Stimulated activated CD8-positive, alpha-beta memory T cell treated with anti-CD3 and anti-CD28 coated beads, Interleukin-15, amount 100 ng/mL, for 1 hour (primary cell): ENCODE measurements around the gene KLK15.
"Not testable (repeated sequence)": the region's sequence is repeated elsewhere in the genome, so short reads cannot be mapped to it uniquely, and the experiment has no call there.

Experiments used
- DNase-seq: peaks from one replicate; pipeline ENCODE4 v3.0.0-alpha.2; 2020; ENCODE audit warnings: low read depth

KLK15 gene

DNA sequence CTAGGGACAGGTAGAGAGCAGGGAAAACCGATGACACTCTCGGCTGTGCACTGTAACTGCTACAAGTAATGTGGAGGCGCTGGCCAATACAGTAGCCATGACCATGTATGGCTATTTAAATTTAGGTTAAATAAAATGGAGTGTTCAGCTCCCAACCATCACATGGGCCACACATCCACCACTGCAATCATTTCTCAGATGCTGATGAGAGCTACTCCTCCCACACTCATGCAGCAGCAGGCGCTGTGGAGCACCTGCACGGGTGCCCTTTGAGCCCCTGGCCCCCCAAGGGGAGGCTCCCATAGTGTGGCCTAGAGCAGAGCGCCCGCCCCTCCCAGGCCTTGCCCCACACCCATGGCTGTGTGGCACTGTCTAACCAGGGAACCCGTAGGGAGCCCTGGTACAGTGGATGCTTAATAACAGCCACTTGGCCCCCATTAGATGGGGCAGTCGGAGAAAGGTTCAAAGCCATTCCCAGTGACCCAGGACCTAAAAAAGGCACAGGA is 37.2 kb downstream of the KLK15 start:
- DNase-seq, result no peak

DNA sequence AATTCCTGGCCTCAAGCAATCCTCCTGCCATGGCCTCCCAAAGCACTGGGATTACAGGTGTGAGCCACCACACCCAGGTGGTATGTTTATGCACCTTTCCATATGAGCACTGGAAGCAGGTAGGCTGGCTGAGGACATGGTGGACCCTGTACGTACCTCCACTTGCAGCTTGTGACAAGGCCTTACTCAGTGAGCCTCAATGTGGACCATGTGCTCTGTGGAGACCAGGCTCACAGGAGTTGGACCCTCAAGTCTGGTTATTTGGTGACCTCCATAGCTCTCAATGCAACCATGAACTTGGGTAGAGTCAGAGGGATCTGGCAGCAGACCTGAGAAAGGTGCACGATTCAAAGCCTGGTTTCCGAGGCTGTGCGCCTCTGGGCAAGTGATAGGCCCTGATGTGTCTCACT is 37.7 kb downstream of the KLK15 start:
- no peak for DNase-seq

DNA sequence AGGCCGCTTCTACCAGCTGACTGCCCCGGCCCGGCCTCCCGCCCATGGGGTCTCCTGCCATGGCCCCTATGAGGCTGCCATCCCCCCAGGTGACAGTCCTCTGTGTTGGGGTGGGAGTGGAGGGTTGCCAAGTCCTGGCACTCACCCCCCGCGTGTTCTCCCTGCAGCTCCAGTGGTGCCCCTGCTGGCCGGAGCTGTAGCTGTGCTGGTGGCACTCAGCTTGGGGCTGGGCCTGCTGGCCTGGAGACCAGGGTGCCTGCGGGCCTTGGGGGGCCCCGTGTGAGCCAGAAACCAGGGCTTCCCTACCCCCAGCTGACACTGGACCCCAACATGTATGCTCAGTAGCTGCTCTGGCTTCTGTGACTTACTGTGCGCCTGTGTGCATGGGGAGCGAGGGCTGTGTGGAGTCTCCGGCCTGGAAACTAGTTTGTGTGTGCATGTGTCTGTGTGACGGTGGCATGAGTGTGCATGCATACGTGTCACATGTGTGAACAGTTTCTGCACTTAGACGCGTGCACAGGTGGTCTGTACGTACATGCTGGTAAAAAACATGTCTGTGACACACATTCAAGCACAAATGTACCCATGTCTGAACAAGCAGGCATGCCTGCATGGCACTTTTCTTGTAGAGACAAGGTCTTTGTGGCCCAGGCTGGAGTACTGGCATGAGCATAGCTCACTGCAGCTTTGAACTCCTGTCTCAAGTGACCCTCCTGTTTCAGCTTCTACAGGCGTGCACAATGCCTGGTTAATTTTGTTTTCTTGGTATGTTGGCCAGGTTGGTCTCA is 38.3 kb downstream of the KLK15 start:
- no peak for DNase-seq

DNA sequence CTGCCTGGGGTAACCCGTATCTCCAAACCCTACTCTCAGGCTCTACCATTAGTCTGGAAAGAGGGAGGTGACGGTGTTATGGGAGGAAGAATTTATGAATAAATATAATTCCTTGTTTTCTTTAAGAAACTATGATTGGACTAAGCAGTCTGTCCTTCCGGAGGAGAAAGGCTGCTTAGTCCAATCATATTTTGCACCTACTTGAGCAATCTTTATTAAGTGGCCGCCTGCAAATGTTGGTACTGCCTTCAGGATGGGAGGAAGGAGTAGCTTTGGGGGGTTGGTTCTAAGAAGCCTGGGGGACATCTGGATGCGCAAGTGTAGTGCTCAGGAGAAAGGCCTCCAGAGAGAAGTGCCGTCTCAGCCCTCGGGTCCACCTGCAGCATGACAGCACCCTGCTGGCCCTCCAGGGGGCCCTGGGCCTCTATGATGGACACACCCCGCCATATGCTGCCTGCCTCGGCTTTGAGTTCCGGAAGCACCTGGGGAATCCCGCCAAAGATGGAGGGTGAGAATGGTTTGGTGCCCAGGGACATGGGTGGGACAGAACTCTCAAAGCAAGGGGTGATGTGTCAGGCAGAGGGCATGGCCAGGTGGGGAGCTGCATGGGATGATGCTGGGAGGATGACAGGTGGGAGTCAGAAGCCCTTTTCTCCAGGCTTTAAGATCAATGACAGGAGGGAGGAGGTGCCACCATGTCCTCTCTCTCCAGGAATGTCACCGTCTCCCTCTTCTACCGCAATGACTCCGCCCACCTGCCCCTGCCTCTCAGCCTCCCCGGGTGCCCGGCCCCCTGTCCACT is 39.1 kb downstream of the KLK15 start:
- DNase-seq, result no peak

DNA sequence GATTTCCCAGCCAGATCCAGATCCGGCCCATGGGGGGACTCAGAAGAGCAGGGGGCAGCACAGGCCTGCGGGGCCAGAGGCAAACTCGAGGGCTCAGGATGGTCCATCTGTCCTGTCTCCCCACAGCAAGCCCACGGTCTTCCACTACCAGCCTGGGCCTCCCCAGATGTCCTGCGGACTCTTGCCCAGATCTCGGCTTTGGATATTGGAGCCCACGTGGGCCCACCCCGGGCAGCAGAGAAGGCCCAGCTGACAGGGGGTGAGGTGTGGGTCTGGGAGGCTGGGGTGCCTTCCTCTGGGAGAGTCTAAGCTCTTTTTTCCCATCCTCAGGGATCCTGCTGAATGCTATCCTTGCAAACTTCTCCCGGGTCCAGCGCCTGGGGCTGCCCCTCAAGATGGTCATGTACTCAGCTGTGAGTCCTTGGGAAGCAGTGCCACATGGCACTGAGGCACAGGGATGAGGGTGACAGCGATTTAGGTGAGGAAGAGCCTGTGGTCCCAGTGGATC is 39.8 kb downstream of the KLK15 start:
- DNase-seq, result no peak

DNA sequence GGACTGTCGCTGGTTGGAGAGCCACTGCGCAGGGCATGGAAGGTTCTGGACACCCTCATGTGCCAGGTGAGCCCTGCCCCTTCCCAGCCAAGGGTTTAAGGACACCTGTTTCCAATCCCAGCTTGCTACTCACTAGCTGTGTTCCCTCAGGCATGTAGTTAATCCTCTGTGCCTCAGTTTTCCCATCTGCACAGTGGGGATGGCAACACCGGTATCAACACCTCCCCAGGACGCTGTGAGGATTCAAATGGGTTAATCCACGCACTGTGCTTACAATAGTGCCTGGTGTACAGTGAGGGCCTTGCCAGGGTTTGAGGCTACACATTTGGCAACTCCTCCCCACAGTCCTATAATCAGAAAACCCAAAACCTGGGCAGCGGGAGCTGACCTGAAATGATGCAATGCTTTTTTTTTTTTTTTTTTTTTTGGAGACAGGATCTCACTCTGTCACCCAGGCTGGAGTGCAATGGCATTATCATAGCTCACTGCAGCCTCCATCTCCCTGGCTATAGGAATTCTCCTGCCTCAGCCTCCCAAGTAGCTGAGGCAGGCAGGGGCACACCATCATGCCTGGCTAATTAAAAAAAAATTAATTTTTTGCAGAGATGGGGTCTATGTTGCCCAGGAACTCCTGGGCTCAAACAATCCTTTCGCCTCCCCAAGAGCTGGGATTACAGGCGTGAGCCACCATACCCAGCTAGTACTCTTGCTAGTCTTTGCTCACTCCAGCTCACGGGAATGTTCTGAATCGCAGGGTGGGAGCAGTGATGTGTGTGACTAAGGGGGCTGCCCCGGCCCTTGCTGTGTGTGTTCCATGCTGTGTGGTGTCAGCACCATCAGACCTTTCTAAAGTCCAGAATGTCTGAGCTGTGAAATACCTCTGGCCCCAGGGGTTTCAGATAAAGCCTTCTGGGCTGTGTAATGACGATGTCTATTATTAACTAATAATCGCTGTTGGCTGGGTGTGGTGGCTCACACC is 40.8 kb downstream of the KLK15 start:
- no peak for DNase-seq

DNA sequence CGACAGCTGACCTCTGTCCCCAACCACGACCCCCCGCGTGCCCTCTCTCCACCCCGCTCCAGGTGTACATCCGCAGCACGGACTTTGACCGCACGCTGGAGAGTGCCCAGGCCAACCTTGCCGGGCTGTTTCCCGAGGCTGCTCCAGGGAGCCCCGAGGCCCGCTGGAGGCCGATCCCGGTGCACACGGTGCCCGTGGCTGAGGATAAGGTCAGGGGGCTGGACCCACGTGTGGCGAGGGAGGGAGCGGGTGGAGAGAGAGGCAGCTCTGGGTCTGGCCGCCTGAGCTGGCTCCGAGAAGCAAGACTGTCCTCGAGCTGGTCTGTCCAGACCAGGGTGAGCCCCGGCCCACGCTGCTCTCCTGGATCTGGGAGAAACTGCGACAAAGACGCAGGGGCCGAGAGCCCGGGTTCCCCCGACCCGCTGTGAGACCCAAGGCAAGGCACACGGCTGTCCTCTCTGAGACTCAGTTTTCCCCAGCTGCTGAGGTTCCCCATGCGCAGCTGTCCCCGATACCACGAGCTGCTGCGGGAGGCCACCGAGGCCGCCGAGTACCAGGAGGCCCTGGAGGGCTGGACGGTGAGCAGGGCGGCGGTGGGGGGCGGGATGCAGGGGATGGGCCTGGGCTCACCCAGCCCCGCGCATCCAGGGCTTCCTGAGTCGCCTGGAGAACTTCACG is 41.6 kb downstream of the KLK15 start:
- no peak for DNase-seq

DNA sequence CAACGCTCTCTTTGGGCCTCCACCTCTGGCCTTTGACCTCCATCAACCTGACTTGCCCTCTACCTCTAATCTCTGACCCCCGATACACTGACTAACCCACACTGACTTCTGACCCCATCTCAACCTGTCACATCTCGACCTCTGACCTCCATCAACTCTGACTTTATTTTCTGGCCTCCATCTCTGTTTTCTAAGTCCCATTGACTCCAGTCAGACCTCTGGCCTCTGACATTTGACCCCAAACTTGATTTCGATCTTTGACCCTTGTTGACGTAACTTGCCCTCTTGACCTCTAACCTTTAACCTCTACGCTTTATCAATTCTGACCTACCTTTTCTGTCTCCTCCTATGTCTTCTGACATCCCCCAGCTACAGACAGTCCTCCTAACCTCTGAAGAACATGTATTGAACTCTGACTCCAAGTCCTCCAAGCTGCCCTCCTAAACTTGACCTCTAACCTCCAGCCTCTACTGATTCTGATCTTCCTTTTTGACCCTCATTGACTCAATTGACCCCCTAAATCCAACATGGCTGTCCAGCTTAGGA is 42.4 kb downstream of the KLK15 start:
- no peak for DNase-seq

DNA sequence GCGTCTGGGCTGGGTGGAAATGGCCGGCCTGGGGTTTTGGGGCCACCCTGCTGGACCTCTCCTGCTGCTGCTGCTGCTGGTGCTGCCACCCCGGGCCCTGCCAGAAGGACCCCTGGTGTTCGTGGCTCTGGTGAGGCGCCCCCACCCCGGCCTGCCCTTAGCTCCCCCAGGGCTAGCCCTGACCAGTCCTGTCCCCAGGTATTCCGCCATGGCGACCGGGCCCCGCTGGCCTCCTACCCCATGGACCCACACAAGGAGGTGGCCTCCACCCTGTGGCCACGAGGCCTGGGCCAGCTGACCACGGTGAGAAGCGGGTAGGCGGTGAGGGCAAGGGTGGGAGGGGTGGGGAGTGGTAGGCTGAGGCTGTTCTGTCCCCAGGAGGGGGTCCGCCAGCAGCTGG is 43.0 kb downstream of the KLK15 start, which contains the start of gene ACP4:
Gene ACP4, plus strand, starts transcription at position 20 of the 400 bp plus-strand sequence. Its CDS starts 0 bp downstream, at position 20.
- no peak for DNase-seq

DNA sequence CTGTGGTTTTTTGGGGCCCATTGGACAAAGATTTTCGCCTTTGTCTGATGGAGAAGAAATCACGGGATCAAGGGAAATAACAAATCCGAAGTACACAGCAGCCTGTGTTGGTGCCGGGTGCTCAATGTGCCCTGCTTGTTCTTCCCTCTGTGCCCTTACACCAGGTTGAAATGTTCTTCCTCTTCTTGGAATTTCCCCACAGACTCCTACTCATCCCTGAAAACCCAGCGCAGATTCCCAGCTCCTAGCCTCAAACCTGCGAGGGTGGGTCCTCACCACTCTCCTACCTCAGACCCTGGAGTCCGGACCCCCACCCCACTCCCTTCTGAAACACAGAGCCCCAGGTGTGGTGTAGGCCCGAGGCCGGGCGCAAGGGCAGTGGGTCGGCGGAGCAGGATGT is 48.0 kb downstream of the KLK15 start:
- DNase-seq, result no peak

DNA sequence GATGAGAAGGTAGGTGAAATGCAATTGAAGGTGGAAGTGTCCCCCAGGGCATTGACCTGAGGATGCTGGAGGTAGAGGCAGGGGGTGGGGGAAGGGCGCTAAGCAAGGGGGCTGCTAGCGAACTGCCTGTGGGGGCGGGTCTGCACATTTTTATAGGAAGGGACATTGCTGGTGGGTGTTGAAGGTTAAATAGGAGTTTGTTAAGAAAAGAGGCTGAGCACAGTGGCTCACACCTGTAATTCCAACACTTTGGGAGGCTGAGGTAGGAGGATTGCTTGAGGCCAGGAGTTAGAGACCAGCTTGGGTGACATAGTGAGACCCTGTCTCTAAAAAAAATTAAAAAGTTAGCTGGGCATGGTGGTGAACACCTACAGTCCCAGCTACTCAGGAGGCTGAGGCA is 48.7 kb downstream of the KLK15 start:
- no peak for DNase-seq

DNA sequence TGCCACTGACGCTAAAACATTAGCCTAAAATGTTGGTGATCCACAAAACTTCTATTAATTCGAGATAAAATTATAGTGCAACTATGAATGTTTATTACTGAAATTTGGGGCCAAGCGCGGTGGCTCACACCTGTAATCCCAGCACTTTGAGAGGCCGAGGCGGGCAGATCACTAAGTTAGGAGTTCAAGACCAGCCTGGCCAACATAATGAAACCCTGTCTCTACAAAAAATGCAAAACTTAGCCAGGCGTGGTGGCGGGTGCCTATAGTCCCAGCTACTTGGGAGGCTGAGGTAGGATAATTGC is 49.6 kb downstream of the KLK15 start:
- not testable (repeated sequence) for DNase-seq

DNA sequence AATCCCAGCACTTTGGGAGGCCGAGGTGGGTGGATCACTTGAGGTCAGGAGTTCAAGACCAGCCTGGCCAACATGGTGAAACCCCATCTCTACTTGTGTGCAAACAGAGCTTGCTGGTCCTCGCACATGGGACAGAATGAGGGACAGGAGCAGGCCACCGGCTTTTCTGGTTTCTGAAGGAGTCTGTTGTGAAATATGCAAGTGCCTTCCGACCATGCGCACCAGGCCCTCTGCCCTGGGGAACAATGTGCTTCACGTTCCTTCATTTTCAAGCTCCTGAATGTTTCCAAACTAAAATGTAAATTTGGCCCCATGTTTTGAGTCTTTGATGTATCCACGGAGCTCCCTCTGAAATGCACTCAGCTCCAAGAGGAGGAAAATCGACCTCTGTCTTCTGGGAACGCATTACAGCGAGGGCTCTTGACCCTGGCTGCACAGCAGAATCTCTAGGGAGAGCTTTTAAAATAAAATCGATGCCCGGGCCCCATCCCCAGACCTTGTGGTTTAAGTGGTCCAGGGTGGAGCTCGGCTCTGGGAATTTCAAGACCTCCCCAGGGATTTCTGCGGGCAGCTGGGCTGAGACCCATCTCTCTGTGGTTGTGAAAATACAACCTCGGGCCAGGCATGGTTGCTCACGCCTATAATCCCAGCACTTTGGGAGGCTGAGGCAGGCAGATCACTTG is 52.5 kb downstream of the KLK15 start:
- DNase-seq, result no peak

DNA sequence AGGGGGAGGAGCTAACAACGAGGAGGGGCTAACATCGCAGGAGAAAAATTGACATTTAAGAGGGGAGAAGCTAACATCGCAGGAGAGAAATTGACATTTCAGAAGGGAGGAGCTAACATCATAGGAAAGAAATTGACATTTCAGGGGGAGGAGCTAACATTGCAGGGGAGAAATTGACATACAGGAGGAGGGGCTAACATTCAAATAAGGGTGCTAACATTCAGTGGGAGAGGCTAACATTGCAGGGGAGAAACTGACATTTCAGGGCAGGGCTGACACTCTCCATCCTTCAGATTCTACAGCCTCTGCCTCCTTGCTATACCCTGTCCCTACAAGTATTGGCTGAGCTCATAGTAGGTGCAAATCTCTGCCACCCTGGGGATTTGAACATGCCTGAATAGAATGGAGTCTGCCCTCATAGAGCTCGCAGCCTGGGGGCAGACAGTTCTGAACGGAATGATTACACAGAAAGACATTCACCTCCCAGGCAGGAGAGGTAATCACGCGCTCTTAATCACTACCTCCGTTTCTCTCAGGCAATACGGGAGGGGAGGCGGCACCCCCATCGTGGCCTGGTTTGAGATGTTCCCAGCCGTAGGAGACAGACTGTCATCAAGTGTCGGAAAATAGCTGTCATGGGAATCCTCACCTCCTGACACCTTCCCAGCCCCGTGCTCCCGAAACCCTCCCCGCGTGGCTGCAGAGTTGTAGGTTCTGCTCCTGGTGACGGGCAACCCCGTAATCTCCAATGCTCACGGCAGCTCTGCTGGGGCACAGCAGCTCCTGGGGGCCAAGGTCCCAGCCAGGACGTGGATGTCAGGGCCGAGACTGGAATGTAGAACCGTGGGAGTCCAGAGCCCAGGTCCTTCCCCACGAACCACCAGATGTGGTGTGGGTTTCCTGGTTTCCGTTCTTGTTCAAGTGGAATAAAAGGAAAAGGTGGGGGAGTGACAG is 53.6 kb downstream of the KLK15 start:
- DNase-seq, result no peak

DNA sequence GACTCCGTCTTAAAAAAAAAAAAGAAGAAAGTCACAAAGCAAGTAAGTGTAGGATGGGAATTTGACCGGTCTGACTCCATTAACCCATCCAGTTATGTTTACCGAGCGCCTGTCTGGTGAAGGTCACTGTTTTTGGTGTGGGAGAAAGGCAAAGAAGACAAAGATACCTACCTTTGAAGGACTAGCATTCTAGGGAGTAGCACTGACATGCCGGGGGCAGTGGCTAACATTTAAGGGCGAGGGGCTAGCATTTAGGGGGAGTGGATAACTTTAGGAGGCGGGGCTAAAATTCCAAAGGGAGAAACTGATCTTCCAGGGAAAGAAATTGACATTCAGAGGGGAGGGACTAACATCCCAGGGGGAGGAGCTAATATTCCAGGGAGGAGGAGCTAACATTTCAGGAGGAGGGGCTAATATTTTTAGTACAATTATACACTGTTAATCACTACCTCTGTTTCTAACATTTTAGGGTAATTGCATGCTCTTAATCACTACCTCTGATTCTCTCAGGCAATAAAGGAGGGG is 54.4 kb downstream of the KLK15 start:
- DNase-seq, result no peak

DNA sequence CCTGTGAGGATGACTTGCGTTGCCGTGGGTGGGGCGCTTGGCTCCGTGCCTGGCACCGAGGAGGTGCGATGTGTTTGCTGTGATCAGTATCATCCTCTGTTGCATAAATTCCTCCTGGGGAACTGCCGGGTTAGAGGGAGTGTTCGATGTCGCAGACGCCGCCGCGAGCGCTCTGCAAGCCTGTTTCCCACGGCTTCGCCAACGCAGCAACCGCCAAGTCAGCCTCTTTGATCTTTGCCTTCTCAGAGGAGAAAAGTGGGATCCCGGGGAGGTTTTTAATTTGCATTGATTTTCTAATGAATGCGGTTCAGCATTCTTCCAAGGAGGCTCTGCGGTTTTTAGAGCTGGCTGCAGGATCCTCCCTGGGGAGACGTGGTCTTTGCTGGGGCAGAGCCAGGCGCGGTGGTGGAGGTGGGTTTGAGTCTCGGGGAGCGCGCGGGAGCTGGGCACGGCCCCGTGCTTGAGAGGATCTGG is 55.5 kb downstream of the KLK15 start:
- no peak for DNase-seq

DNA sequence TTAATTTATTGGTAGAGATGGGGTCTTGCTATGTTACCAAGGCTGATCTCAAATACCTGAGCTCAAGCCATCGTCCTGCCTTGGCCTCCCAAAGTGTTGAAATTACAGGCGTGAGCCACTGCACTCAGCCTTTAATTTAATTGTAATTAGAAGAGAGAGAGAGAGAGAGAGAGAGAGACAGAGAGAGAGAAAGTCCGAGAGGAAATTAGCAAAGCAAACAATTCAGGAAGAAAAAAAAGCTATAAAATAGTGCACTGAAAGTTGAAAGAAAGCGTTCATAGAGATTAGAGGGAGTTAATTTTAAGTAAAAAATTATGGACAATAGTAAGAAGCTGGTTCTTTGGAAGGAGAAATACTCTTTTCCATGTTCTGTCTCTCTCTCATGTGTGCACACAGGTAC is 56.1 kb downstream of the KLK15 start:
- DNase-seq, result no peak

DNA sequence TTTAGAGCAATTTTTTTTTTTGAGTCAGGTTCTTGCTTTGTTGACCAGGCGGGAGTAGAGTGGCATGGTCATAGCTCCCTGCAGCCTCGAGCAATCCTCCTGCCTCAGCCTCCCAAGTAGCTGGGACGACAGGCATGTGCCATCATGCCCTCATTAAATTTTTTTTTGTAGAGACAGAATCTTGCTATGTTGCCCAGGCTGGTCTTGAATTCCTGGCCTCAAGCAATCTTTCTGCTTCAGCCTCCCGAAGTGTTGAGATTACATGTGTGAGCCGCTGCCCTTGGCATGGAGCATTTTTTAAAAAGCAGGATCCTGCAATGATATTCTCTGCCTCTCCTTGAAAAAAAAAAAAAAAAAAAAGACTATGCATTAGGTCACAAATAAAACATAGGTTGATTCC is 57.2 kb downstream of the KLK15 start:
- DNase-seq, result no peak
